Testis (tissue), 3 donors: ENCODE results near the gene ISG15. TPM values are rescaled to one million over a fixed set of nuclear protein-coding genes. Genes with fewer than 3 reads are reported as not detected.
A peak's percentile ranks its signal among the peaks of the same experiment; 100 is the strongest.

Experiments
- DNase-seq: peaks from one replicate; pipeline ENCODE4 v3.0.0-alpha.2; 2019
- H3K27ac ChIP-seq, 2 donors: fragments of 200-600 bp; sonication (generic); one replicate each; pipeline ENCODE4 v1.5.1; 2019
- H3K27me3 ChIP-seq: fragments of 200-600 bp; sonication (generic); one replicate; pipeline ENCODE4 v1.5.1; 2019
- H3K36me3 ChIP-seq: fragments of 200-600 bp; sonication (generic); one replicate; pipeline ENCODE4 v1.5.1; 2017; ENCODE audit warnings: low read depth; ENCODE audit errors: missing control alignments
- H3K4me1 ChIP-seq: fragments of 200-600 bp; sonication (generic); one replicate; pipeline ENCODE4 v1.5.1; 2019
- H3K4me3 ChIP-seq, 2 donors: fragments of 200-600 bp; sonication (generic); one replicate each; pipeline ENCODE4 v1.5.1; 2017 to 2019
- H3K9me3 ChIP-seq: fragments of 200-600 bp; sonication (generic); one replicate; pipeline ENCODE4 v1.5.1; 2017
- CTCF ChIP-seq, 3 experiments: fragments of 450-650 bp in 2 of 3; fragments of 200-600 bp in 1 of 3; sonication (generic) in 1 of 3; IDR thresholded peaks; one replicate each; pipeline ENCODE4 v1.5.1; 2016 to 2019; ENCODE audit warnings: antibody characterized with exemption in 3 of 3, mild to moderate bottlenecking in 2 of 3, moderate library complexity in 1 of 3
- POLR2A ChIP-seq: fragments of 450-650 bp; IDR thresholded peaks from one replicate; pipeline ENCODE4 v1.6.1; 2017; ENCODE audit warnings: antibody characterized with exemption, mild to moderate bottlenecking, moderate library complexity
- WGBS, 2 donors: methylation state at CpG; one replicate each; pipeline ENCODE4 v1.1.5; 2018; 5-methylcytosine and 5-hydroxymethylcytosine counted together
- intact Hi-C: fragments of 100-400 bp; cut with DNase I; formaldehyde crosslinking; loops from one replicate; pipeline ENCODE4 v1.15.1; 2023; ENCODE audit warnings: low total_unique reads
- polyA plus RNA-seq: library from polyadenylated mRNA; stranded (reverse); fragments of 350-450 nt; fragmentation: Illumina TruSeq; extraction: RNeasy Lipid Tissue Mini Kit (QIAGEN cat#74804); gene quantifications from one replicate; pipeline ENCODE4 v1.2.3, GENCODE V29; 2014; ENCODE audit warnings: low read depth, low replicate concordance; ENCODE audit not compliant: insufficient read depth
- total RNA-seq, 2 donors: library from RNA; depleted of rRNA; stranded (reverse); fragments of >200 nt; gene quantifications; one replicate each; pipeline ENCODE4 v1.2.3, GENCODE V29; 2016

The ISG15 gene
- total and polyA plus RNA-seq, 3 donors from 2014 or later, result 16.6 to 24.0 (median 22.8) TPM

GRCh38 chr1:1050577-1051052 lies 37.3 kb downstream of the ISG15 start:
- H3K27ac ChIP-seq, result no peak overlapping the region
- H3K36me3 ChIP-seq, result no peaks in the 10 kb centered on the region

GRCh38 chr1:1051127-1051810 lies 38.0 kb downstream of the ISG15 start:
- Histone ChIP-seq H3K4me3 (no peak overlapping the region), H3K27me3 (no peaks in the 10 kb centered on the region), H3K4me1 (no peaks in the 10 kb centered on the region), H3K36me3 (no peaks in the 10 kb centered on the region), H3K27ac (no peak overlapping the region), H3K9me3 (no peaks in the 10 kb centered on the region)
- 91 to 98% methylated on average over 10 to 46 of the region's 46 CpGs for WGBS, 2 donors
- no peak for TF ChIP-seq POLR2A
- TF ChIP-seq CTCF (IDR thresholded peaks at IDR 0.05), result no peak
- no peak for DNase-seq
- intact Hi-C loops, result no loop called here

More at GRCh38 chr1:1050577-1051052, 37.3 kb downstream of the ISG15 start:
- Histone ChIP-seq H3K4me3 (no peak overlapping the region), H3K9me3 (no peaks in the 10 kb centered on the region), H3K27me3 (no peaks in the 10 kb centered on the region), H3K4me1 (no peaks in the 10 kb centered on the region)
- DNase-seq, result peak; percentile 82
- intact Hi-C loops, result no loop called here
- no peak for TF ChIP-seq POLR2A
- TF ChIP-seq CTCF (IDR thresholded peaks at IDR 0.05), result no peak
- WGBS, 2 donors, result 69 to 80% methylated on average over 13 to 29 of the region's 32 CpGs

GRCh38 chr1:1052003-1052840 lies 38.9 kb downstream of the ISG15 start:
- WGBS, 2 donors, result 93 to 94% methylated on average over 29 of the region's 29 CpGs
- no peak for TF ChIP-seq POLR2A
- no peak for TF ChIP-seq CTCF (IDR thresholded peaks at IDR 0.05)
- H3K36me3 ChIP-seq, result no peaks in the 10 kb centered on the region

GRCh38 chr1:1053022-1053421 lies 39.7 kb downstream of the ISG15 start:
- no peak for DNase-seq
- WGBS, 2 donors, result 85 to 93% methylated on average over 5 to 15 of the region's 15 CpGs
- Histone ChIP-seq H3K27ac (no peak overlapping the region), H3K9me3 (no peaks in the 10 kb centered on the region), H3K27me3 (no peaks in the 10 kb centered on the region), H3K4me3 (no peak overlapping the region), H3K36me3 (no peaks in the 10 kb centered on the region), H3K4me1 (no peaks in the 10 kb centered on the region)
- TF ChIP-seq POLR2A (no peak), CTCF (IDR thresholded peaks at IDR 0.05) (no peak)
- intact Hi-C loops, result no loop called here

More at GRCh38 chr1:1052003-1052840, 38.9 kb downstream of the ISG15 start:
- no peak overlapping the region for H3K4me3 ChIP-seq
- no peaks in the 10 kb centered on the region for H3K9me3 ChIP-seq
- DNase-seq, result no peak
- intact Hi-C loops, result no loop called here
- H3K27ac ChIP-seq, result no peak overlapping the region
- no peaks in the 10 kb centered on the region for H3K27me3 ChIP-seq
- H3K4me1 ChIP-seq, result no peaks in the 10 kb centered on the region
